K562 (cell line): ENCODE results near the gene LRRC25. TPM values are rescaled to one million over a fixed set of nuclear protein-coding genes. Genes with fewer than 3 reads are reported as not detected.

Experiments
- EHMT2 ChIP-seq: fragments of 450-650 bp; IDR thresholded peaks from 2 replicates; pipeline ENCODE4 v1.6.1; 2018; ENCODE audit warnings: antibody characterized with exemption
- GABPA ChIP-seq: fragments of 200-800 bp; sonication (Bioruptor generic); conservative IDR thresholded peaks from 2 replicates; pipeline ENCODE4 v1.6.1; 2016; ENCODE audit warnings: low read depth, missing genetic modification characterization, missing compliant biosample characterization
- HLTF ChIP-seq: fragments of 450-650 bp; IDR thresholded peaks from 2 replicates; pipeline ENCODE4 v1.6.1; 2016
- KAT7 ChIP-seq: sonication (generic); formaldehyde crosslinking; IDR thresholded peaks from 2 replicates; pipeline ENCODE4 v1.8.0; 2022; ENCODE audit warnings: missing genetic modification reagents, mild to moderate bottlenecking, borderline replicate concordance
- MCM2 ChIP-seq: fragments of 450-650 bp; IDR thresholded peaks from 2 replicates; pipeline ENCODE4 v1.6.1; 2017; ENCODE audit warnings: low read depth, mild to moderate bottlenecking
- MLX ChIP-seq, 2 experiments: fragments of 450-650 bp in 1 of 2; sonication (generic) in 1 of 2; formaldehyde crosslinking; conservative IDR thresholded peaks; 2 replicates each; pipeline versions ENCODE4 v1.4.0 to v1.8.1; 2020 to 2022; ENCODE audit warnings: mild to moderate bottlenecking in 1 of 2, missing genetic modification reagents in 1 of 2
- NR2C2 ChIP-seq, 2 experiments: fragments of 200-800 bp in 1 of 2; sonication (Bioruptor generic) in 1 of 2; sonication (generic) in 1 of 2; formaldehyde crosslinking in 1 of 2; IDR thresholded peaks; 2 replicates each; pipeline versions ENCODE4 v1.6.1 to v1.8.0; 2016 to 2022; ENCODE audit warnings: mild to moderate bottlenecking in 1 of 2, missing compliant biosample characterization in 1 of 2, missing genetic modification characterization in 1 of 2, missing genetic modification reagents in 1 of 2
- PTRF ChIP-seq: fragments of 450-650 bp; IDR thresholded peaks from 2 replicates; pipeline ENCODE4 v1.6.1; 2016; ENCODE audit warnings: mild to moderate bottlenecking, missing genetic modification characterization, missing compliant biosample characterization
- PYGO2 ChIP-seq: fragments of 450-650 bp; IDR thresholded peaks from 2 replicates; pipeline ENCODE4 v1.6.1; 2016; ENCODE audit warnings: mild to moderate bottlenecking, missing genetic modification characterization, moderate library complexity, missing compliant biosample characterization
- RB1 ChIP-seq: fragments of 450-650 bp; IDR thresholded peaks from 2 replicates; pipeline ENCODE4 v1.6.1; 2017; ENCODE audit warnings: low read depth, mild to moderate bottlenecking
- RBM34 ChIP-seq: fragments of 200-400 bp; formaldehyde crosslinking; IDR thresholded peaks from 2 replicates; pipeline ENCODE4 v1.6.1; 2018; ENCODE audit warnings: low read length, borderline replicate concordance; ENCODE audit not compliant: insufficient read depth
- SREBF2 ChIP-seq: sonication (generic); formaldehyde crosslinking; IDR thresholded peaks from 2 replicates; pipeline ENCODE4 v1.4.0; 2020; ENCODE audit warnings: mild to moderate bottlenecking, missing genetic modification reagents
- TAF1 ChIP-seq: IDR thresholded peaks from 2 replicates; pipeline ENCODE4 v1.6.1; 2011; ENCODE audit warnings: mild to moderate bottlenecking, low read length, moderate library complexity; ENCODE audit not compliant: insufficient read depth, control insufficient read depth, severe bottlenecking; ENCODE audit errors: extremely low read depth
- TCF7 ChIP-seq: sonication (generic); IDR thresholded peaks from 2 replicates; pipeline ENCODE4 v1.6.1; 2016; ENCODE audit warnings: antibody characterized with exemption, borderline replicate concordance
- TFAP4 ChIP-seq: sonication (generic); formaldehyde crosslinking; IDR thresholded peaks from 2 replicates; pipeline ENCODE4 v1.8.0; 2022; ENCODE audit warnings: missing genetic modification reagents, mild to moderate bottlenecking, moderate library complexity, borderline replicate concordance
- ZBED1 ChIP-seq: IDR thresholded peaks from 2 replicates; pipeline ENCODE4 v1.6.1; 2014
- ZC3H4 ChIP-seq: sonication (generic); formaldehyde crosslinking; IDR thresholded peaks from 2 replicates; pipeline ENCODE4 v1.9.0; 2021; ENCODE audit warnings: missing genetic modification reagents, borderline replicate concordance
- ZNF263 ChIP-seq: sonication (generic); formaldehyde crosslinking; IDR thresholded peaks from 2 replicates; pipeline ENCODE4 v1.8.0; 2022; ENCODE audit warnings: mild to moderate bottlenecking, missing genetic modification reagents, borderline replicate concordance
- ZNF311 ChIP-seq: fragments of 250-450 bp; sonication (Bioruptor Pico); IDR thresholded peaks from 2 replicates; pipeline ENCODE4 v1.4.0; 2020; ENCODE audit warnings: mild to moderate bottlenecking, moderate library complexity
- polyA plus RNA-seq, 8 experiments: library from polyadenylated mRNA; depleted of rRNA in 4 of 8; stranded (reverse) in 5 of 8; unstranded in 3 of 8; fragments of >200 nt; fragmentation: Nextera tagmentation in 2 of 8; fragmentation: Illumina TruSeq in 1 of 8; extraction: Ambion mirVana in 2 of 8; extraction: Trizol in 1 of 8; gene quantifications; 2 replicates each; pipeline versions ENCODE4 v1.2.1 to v1.2.3, GENCODE V29; 2011 to 2014; ENCODE audit warnings: inconsistent platforms in 1 of 8, missing spikeins in 1 of 8
- total RNA-seq, 7 experiments: library from RNA; depleted of rRNA in 6 of 7; stranded (reverse); fragments of >200 nt in 6 of 7; fragmentation: Illumina TruSeq in 2 of 7; extraction: Trizol in 2 of 7; gene quantifications; 2 replicates each; pipeline versions ENCODE4 v1.2.1 to v1.2.3, GENCODE V29; 2011 to 2021; ENCODE audit warnings: low replicate concordance in 1 of 7
- TF ChIP-seq, protein P1 (sequence below): fragments of 450-650 bp; IDR thresholded peaks from 2 replicates; pipeline ENCODE4 v1.6.1; 2017; ENCODE audit warnings: antibody characterized with exemption
- TF ChIP-seq, protein P2 (sequence below): fragments of 150-350 bp; conservative IDR thresholded peaks from 2 replicates; pipeline ENCODE4 v1.6.1; 2014; ENCODE audit warnings: low read length

The LRRC25 gene
- total and polyA plus RNA-seq, 9 of the 15 experiments (the other 6 are each of a cell fraction or from before 2014, with no cell fraction given) = 0.07 to 0.36 (median 0.10) TPM; not detected in 3

DNA sequence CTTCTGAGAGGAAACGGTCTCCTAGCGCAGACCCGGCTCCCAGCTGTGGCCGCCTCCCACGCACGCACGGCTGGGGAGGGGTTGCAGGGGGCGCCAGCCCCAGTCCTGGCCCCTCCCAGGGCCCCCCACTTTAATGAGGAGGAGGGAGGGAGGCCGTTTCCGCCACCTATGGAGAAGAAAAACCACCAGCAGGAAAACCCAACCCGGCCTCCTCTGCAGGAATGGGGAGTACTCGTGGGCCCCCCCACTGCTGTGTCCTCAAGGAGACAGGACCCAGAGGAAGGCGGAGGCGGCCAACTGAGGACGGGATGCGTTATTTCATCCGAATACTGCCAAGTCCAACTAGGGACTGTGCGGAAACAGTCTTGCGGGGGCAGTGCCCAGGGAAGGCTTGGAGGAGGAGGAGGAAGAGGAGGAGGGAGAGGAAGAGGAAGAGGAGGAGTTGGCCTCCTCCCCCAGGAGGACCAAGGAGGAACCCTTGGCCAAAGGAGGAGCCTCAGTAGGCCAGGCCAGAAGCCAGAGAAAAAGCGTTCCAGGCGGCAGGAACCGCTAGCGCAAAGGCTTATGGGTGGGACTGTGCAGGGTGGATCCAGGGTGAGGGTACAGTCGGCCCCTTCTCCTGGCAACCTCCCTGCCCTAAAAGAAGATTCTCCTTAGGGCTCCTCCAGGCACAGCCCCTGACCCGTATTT is 17.9 kb upstream of the LRRC25 start (continued):
- TF ChIP-seq, protein P1, sequence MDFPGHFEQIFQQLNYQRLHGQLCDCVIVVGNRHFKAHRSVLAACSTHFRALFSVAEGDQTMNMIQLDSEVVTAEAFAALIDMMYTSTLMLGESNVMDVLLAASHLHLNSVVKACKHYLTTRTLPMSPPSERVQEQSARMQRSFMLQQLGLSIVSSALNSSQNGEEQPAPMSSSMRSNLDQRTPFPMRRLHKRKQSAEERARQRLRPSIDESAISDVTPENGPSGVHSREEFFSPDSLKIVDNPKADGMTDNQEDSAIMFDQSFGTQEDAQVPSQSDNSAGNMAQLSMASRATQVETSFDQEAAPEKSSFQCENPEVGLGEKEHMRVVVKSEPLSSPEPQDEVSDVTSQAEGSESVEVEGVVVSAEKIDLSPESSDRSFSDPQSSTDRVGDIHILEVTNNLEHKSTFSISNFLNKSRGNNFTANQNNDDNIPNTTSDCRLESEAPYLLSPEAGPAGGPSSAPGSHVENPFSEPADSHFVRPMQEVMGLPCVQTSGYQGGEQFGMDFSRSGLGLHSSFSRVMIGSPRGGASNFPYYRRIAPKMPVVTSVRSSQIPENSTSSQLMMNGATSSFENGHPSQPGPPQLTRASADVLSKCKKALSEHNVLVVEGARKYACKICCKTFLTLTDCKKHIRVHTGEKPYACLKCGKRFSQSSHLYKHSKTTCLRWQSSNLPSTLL = peak; percentile 97
- TF ChIP-seq PYGO2 (tag) = no peak
- no peak for TF ChIP-seq KAT7 (CRISPR knock-in tag)
- TF ChIP-seq GABPA (tag) = peak; percentile 84
- TF ChIP-seq, protein P2, sequence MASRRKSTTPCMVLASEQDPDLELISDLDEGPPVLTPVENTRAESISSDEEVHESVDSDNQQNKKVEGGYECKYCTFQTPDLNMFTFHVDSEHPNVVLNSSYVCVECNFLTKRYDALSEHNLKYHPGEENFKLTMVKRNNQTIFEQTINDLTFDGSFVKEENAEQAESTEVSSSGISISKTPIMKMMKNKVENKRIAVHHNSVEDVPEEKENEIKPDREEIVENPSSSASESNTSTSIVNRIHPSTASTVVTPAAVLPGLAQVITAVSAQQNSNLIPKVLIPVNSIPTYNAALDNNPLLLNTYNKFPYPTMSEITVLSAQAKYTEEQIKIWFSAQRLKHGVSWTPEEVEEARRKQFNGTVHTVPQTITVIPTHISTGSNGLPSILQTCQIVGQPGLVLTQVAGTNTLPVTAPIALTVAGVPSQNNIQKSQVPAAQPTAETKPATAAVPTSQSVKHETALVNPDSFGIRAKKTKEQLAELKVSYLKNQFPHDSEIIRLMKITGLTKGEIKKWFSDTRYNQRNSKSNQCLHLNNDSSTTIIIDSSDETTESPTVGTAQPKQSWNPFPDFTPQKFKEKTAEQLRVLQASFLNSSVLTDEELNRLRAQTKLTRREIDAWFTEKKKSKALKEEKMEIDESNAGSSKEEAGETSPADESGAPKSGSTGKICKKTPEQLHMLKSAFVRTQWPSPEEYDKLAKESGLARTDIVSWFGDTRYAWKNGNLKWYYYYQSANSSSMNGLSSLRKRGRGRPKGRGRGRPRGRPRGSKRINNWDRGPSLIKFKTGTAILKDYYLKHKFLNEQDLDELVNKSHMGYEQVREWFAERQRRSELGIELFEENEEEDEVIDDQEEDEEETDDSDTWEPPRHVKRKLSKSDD = 0 out of 2 replicates have a peak, but pooled peaks have one; percentile 66
- TF ChIP-seq RB1 = 0 out of 2 replicates have a peak, but pooled peaks have one; percentile 3
- no peak for TF ChIP-seq RBM34
- TF ChIP-seq HLTF = peak; percentile 66; the same call in 1 of the 2 replicates
- TF ChIP-seq ZNF263 (CRISPR knock-in tag) = peak; percentile 100
- TF ChIP-seq ZBED1 = peak; percentile 85; the same call in 1 of the 2 replicates
- TF ChIP-seq ZC3H4 (CRISPR knock-in tag) = peak; percentile 50; the same call in 1 of the 2 replicates
- TF ChIP-seq TCF7 = no peak; the same call in none of the 2 replicates
- TF ChIP-seq NR2C2 (CRISPR knock-in tag; IDR thresholded peaks at IDR 0.05) = no peak
- peak; percentile 66; the same call in 1 of the 2 replicates for TF ChIP-seq NR2C2 (tag; IDR thresholded peaks at IDR 0.05)
- TF ChIP-seq MCM2 = peak; percentile 70; the same call in 1 of the 2 replicates
- peak; percentile 48; the same call in 1 of the 2 replicates for TF ChIP-seq PTRF (tag)
- peak; percentile 65 for TF ChIP-seq EHMT2
- peak; percentile 70 for TF ChIP-seq TAF1
- TF ChIP-seq ZNF311 (CRISPR knock-in tag) = peak; percentile 86
- peak; percentile 95 for TF ChIP-seq TFAP4
- TF ChIP-seq SREBF2 (CRISPR knock-in tag) = no peak
- no peak for TF ChIP-seq MLX (CRISPR knock-in tag; conservative IDR thresholded peaks at IDR 0.05)
